Measurements from ENCODE around the gene GSTT2.

DNA sequence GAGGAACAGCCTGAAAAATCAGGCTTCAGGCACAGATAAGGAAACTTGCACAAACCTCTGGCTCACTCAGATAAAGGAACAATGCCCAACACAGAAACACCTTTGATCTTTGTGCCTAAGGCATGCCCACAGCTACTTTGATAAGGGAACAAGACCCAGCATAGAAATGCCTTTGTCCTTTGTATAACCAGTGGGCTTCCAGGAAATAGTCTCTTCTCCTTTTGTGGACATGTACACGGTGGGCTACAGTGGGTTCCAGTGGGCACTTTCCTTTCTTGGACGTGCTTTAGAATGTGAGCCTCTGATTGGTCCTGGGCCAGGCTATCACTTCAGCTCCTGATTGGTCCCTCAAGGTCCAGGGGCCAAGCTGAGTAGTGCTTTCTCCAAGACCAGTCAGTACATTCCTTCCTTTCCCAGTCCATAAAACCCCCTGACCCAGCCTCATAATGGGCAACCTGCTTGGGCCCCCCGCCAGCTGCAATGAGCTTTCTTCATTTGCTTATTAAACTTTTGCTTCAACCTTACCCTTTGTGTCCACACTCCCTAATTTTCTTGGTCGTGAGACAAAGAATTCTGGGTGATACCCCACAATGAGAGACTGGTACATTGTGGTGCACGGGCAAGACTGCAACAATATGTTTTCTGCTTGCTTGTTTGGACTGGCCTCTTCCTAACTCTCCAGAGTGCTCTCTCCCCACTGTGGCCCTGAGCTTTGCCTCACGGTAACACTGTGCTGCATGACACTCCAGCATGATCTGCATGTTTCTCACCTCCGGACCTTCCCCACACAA, 29.5 kb downstream of the GSTT2 start:
- no peak for TF ChIP-seq TAF1 (IDR thresholded peaks at IDR 0.05; ENCODE audit: borderline replicate concordance, insufficient read depth, low read length)
- TF ChIP-seq POLR2AphosphoS5 (IDR thresholded peaks at IDR 0.05; ENCODE audit: low read depth, low read length): no peak
- no peak for TF ChIP-seq SIN3A (IDR thresholded peaks at IDR 0.05; ENCODE audit: borderline replicate concordance, insufficient read depth, low read length)
